Left ventricle myocardium inferior (tissue), 1 donor: ENCODE data around the gene ZCCHC24. TPM values are rescaled to one million over a fixed set of nuclear protein-coding genes. Genes with fewer than 3 reads are reported as not detected.

Experiments used
- DNase-seq: peaks from one replicate; pipeline ENCODE4 v3.0.0-alpha.2; 2020
- H3K27ac ChIP-seq: fragments of 200-600 bp; replicated peaks from 2 replicates; pipeline ENCODE4 v1.8.0; 2021
- H3K27me3 ChIP-seq: fragments of 200-600 bp; 2 replicates; pipeline ENCODE4 v1.8.0; 2021; ENCODE audit warnings: low read depth
- H3K36me3 ChIP-seq: fragments of 200-600 bp; 2 replicates; pipeline ENCODE4 v1.8.0; 2021
- H3K4me1 ChIP-seq: fragments of 200-600 bp; 2 replicates; pipeline ENCODE4 v1.8.0; 2021
- H3K4me3 ChIP-seq: fragments of 200-600 bp; 2 replicates; pipeline ENCODE4 v1.8.0; 2021; ENCODE audit warnings: mild to moderate bottlenecking, moderate library complexity
- H3K9me3 ChIP-seq: fragments of 200-600 bp; replicated peaks from 2 replicates; pipeline ENCODE4 v1.8.0; 2021
- CTCF ChIP-seq: fragments of 200-600 bp; IDR thresholded peaks from 2 replicates; pipeline ENCODE4 v1.8.0; 2021; ENCODE audit warnings: antibody characterized with exemption, mild to moderate bottlenecking, borderline replicate concordance
- intact Hi-C: fragments of 100-400 bp; cut with micrococcal nuclease; formaldehyde crosslinking; loops from one replicate; pipeline ENCODE4 v1.11.0; 2022
- total RNA-seq: library from RNA; stranded (reverse); fragmentation: NEBNext Ultra II Directional; extraction: Animal tissue kit (Norgen Biotek cat#: 25700); gene quantifications from one replicate; pipeline ENCODE4 v1.2.1, GENCODE V29; 2021
- donor health status: DM: no; HTN: yes; CAD: no; lungs with severe emphysema.

The ZCCHC24 gene
- total RNA-seq, 1 donor from 2014 or later: 47.5 TPM

- H3K27me3 ChIP-seq: no peaks in the 10 kb centered on the region
- H3K9me3 ChIP-seq: no peaks in the 10 kb centered on the region
- intact Hi-C loops: no loop called here
- H3K36me3 ChIP-seq: peaks cover 30% of the 10 kb centered on the region
- peaks cover 65% of the 10 kb centered on the region for H3K4me1 ChIP-seq
- TF ChIP-seq CTCF: no peak
- H3K27ac ChIP-seq: no peak overlapping the region
- DNase-seq: no peak
- no peak overlapping the region for H3K4me3 ChIP-seq
These were observed 52.1 kb downstream of the ZCCHC24 start for GRCh38 chr10:79393221-79393923.

DNA sequence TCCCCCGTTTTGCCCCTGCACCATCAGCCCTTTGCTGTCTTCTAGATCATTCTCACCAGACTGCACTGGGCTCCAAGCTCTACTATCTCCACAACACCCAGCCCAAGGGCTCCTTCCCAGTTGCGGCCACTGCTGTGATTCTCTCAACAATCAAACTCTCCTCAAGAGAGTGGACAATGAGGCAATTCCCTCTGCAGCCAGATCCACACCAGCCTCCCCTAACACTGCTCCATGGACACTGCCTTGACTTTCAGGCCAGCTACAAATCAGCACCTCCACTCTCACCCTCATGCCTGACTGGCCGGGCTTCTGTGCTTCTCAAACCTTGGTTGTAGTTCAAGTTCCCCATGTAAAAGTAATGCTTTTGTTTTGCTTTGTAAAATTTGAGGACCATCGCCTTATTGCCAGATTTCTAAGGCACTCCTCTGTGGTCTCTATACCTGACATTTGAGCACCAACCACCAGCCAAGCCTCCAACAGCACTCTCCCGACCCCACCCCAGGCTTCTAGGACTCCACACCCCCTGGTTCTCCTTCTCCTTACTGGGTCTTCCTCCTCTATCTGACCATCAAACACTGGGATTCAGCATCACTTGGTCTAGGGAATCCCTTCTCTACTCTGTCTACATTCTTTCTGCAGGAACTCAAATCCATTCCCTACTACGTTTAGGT is 52.8 kb downstream of the ZCCHC24 start:
- H3K27ac ChIP-seq: peak overlapping the region; percentile 17
- DNase-seq: peak; percentile 27
- no peak for TF ChIP-seq CTCF
- H3K9me3 ChIP-seq: no peaks in the 10 kb centered on the region
- H3K36me3 ChIP-seq: peaks cover 30% of the 10 kb centered on the region
- no peak overlapping the region for H3K4me3 ChIP-seq
- H3K27me3 ChIP-seq: no peaks in the 10 kb centered on the region
- intact Hi-C loops: no loop called here
- H3K4me1 ChIP-seq: peaks cover 72% of the 10 kb centered on the region

DNA sequence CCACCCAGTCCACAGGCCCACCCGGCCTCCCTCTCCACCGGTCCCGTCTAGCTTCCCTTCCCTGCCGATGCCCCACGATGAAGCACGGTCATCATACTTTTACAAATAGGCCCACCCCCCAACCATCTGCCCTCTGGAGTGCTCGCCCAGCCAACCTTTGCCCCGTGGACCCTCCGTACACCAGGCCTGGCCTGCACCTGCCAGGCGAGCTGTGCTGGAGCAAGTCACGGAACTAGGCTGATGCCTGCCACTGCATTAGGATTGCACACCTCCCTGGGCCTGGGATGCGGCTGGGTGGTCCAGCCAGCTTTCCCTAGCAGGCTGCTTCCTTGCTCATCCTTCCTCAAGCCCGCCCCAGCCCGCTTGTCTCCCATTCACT is 53.4 kb downstream of the ZCCHC24 start:
- Histone ChIP-seq H3K27ac (peak overlapping the region; percentile 17), H3K4me1 (peaks cover 75% of the 10 kb centered on the region), H3K27me3 (no peaks in the 10 kb centered on the region), H3K4me3 (no peak overlapping the region), H3K9me3 (no peaks in the 10 kb centered on the region), H3K36me3 (peaks cover 35% of the 10 kb centered on the region)
- TF ChIP-seq CTCF: no peak
- intact Hi-C loops: no loop called here
- peak; percentile 13 for DNase-seq

- Histone ChIP-seq H3K36me3 (peaks cover 41% of the 10 kb centered on the region), H3K4me3 (no peak overlapping the region), H3K27ac (peak overlapping the region; percentile 17), H3K9me3 (no peaks in the 10 kb centered on the region), H3K27me3 (no peaks in the 10 kb centered on the region), H3K4me1 (peaks cover 75% of the 10 kb centered on the region)
- TF ChIP-seq CTCF: no peak
- intact Hi-C loops: no loop called here
- DNase-seq: peak; percentile 22
These were observed 54.0 kb downstream of the ZCCHC24 start for GRCh38 chr10:79391231-79392019.

DNA sequence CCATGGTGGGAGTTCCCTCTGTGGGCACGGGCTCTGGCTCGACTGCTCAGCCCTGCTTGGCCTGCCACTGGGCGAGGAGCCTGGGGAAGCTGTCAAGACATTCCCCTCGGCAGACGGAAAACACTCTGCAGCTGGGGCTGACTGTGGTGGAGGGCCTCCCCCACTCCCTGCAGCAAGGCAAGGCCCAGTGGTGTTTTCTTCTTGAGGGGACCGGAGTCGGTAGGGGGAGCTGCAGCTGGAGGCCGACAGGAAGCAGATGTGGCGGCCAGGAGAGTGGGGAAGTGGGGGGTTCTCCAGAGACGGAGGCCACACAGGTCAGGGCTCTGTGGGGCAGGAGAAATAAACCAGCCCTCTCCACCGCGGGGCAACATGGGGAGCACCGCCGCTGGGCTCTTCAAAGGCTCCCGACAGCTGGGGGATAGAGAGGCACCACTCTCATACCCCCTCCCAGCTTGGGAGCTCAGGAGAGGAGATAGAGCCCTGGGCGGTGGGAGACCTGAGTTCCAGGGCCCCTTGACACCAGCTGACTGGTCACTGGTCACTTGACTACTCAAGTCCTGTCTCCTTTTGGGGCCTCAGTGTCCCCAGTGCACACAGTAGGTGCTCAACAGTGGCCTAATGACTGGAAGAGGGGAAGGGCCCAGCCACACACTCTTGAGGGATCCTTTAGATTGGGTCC is 54.7 kb downstream of the ZCCHC24 start:
- Histone ChIP-seq H3K9me3 (no peaks in the 10 kb centered on the region), H3K4me1 (peaks cover 75% of the 10 kb centered on the region), H3K4me3 (no peak overlapping the region), H3K27ac (peak overlapping the region; percentile 8), H3K27me3 (no peaks in the 10 kb centered on the region), H3K36me3 (peaks cover 48% of the 10 kb centered on the region)
- intact Hi-C loops: no loop called here
- peak; percentile 19 for DNase-seq
- no peak for TF ChIP-seq CTCF
